Measurements from ENCODE around the gene ACTA1. TPM values are rescaled to one million over a fixed set of nuclear protein-coding genes. Genes with fewer than 3 reads are reported as not detected.
"Not testable (repeated sequence)": the region's sequence is repeated elsewhere in the genome, so short reads cannot be mapped to it uniquely, and the experiment has no call there.

Gene ACTA1
- total and polyA plus RNA-seq, 4 donors: 0.06 to 0.33 (median 0.08) TPM; not detected in 1

- no peaks in the 10 kb centered on the region for H3K9me3 ChIP-seq (ENCODE audit: control insufficient read depth in 4 of 4, low read length in 3 of 4)
- no peaks in the 10 kb centered on the region for H3K4me1 ChIP-seq (ENCODE audit: control insufficient read depth in 4 of 4, insufficient read depth in 4 of 4, low read length in 3 of 4)
- no peak for TF ChIP-seq FOXA1 (IDR thresholded peaks at IDR 0.05)
- TF ChIP-seq EGR1 (IDR thresholded peaks at IDR 0.05; ENCODE audit: low read depth in 2 of 2): no peak
- no peak for TF ChIP-seq ATF3 (IDR thresholded peaks at IDR 0.05)
- TF ChIP-seq GABPA (IDR thresholded peaks at IDR 0.05 in 1 of 2, conservative IDR thresholded peaks at IDR 0.05 in 1 of 2): no peak
- TF ChIP-seq HNF4G (IDR thresholded peaks at IDR 0.05): no peak
- TF ChIP-seq JUND (IDR thresholded peaks at IDR 0.05): no peak
- no peak for TF ChIP-seq YY1 (IDR thresholded peaks at IDR 0.05)
- no peak for TF ChIP-seq HNF4A (conservative IDR thresholded peaks at IDR 0.05)
- no peak for TF ChIP-seq ZBTB33 (IDR thresholded peaks at IDR 0.05)
- TF ChIP-seq RAD21 (IDR thresholded peaks at IDR 0.05): no peak
- no peak for TF ChIP-seq REST (IDR thresholded peaks at IDR 0.05)
- 56% methylated on average over 11 of the region's 11 CpGs for WGBS
- no peaks in the 10 kb centered on the region for H3K36me3 ChIP-seq (ENCODE audit: control insufficient read depth in 4 of 4, insufficient read depth in 3 of 4, low read depth in 1 of 4, low read length in 3 of 4)
- H3K9ac ChIP-seq (ENCODE audit: low read depth in 1 of 2, low read length in 2 of 2): no peak overlapping the region
- no peak overlapping the region for H3K4me3 ChIP-seq (ENCODE audit: low read depth in 1 of 3, low read length in 3 of 3)
- H3K27me3 ChIP-seq (ENCODE audit: control insufficient read depth in 4 of 4, insufficient read depth in 4 of 4, low read length in 3 of 4): no peaks in the 10 kb centered on the region
- H3K27ac ChIP-seq (ENCODE audit: low read depth in 1 of 2, low read length in 2 of 2): no peak overlapping the region
- no peak for DNase-seq (ENCODE audit: low spot score)
Observed at GRCh38 chr1:229396585-229397206, 37.2 kb downstream of the ACTA1 start.

- H3K27me3 ChIP-seq (ENCODE audit: control insufficient read depth in 4 of 4, insufficient read depth in 4 of 4, low read length in 3 of 4); H3K9me3 ChIP-seq (ENCODE audit: control insufficient read depth in 4 of 4, low read length in 3 of 4); H3K4me3 ChIP-seq (ENCODE audit: low read depth in 1 of 3, low read length in 3 of 3): not testable (repeated sequence)
Observed at GRCh38 chr1:229394517-229394916, 39.4 kb downstream of the ACTA1 start.

GRCh38 chr1:229392936-229393335, 41.0 kb downstream of the ACTA1 start:
- WGBS: 75% methylated on average over 4 of the region's 4 CpGs
- no peaks in the 10 kb centered on the region for H3K27me3 ChIP-seq (ENCODE audit: control insufficient read depth in 4 of 4, insufficient read depth in 4 of 4, low read length in 3 of 4)
- TF ChIP-seq JUND (IDR thresholded peaks at IDR 0.05) (no peak), HNF4G (IDR thresholded peaks at IDR 0.05) (no peak), NR2F2 (IDR thresholded peaks at IDR 0.05) (no peak), GABPA (IDR thresholded peaks at IDR 0.05 in 1 of 2, conservative IDR thresholded peaks at IDR 0.05 in 1 of 2) (no peak), MAX (IDR thresholded peaks at IDR 0.05) (no peak), FOXA1 (IDR thresholded peaks at IDR 0.05) (no peak), EGR1 (IDR thresholded peaks at IDR 0.05; ENCODE audit: low read depth in 2 of 2) (no peak), FOXA2 (IDR thresholded peaks at IDR 0.05) (no peak), REST (IDR thresholded peaks at IDR 0.05) (no peak), CTCF (IDR thresholded peaks at IDR 0.05; ENCODE audit: low read depth, low read length, missing input control) (no peak), HNF4A (conservative IDR thresholded peaks at IDR 0.05) (no peak)

More at GRCh38 chr1:229394517-229394916, 39.4 kb downstream of the ACTA1 start:
- H3K27ac ChIP-seq (ENCODE audit: low read depth in 1 of 2, low read length in 2 of 2); DNase-seq (ENCODE audit: low spot score); H3K4me1 ChIP-seq (ENCODE audit: control insufficient read depth in 4 of 4, insufficient read depth in 4 of 4, low read length in 3 of 4); H3K36me3 ChIP-seq (ENCODE audit: control insufficient read depth in 4 of 4, insufficient read depth in 3 of 4, low read depth in 1 of 4, low read length in 3 of 4); H3K9ac ChIP-seq (ENCODE audit: low read depth in 1 of 2, low read length in 2 of 2): not testable (repeated sequence)
- WGBS: 87% methylated on average over 5 of the region's 5 CpGs

More at GRCh38 chr1:229392936-229393335, 41.0 kb downstream of the ACTA1 start:
- Histone ChIP-seq H3K9me3 (ENCODE audit: control insufficient read depth in 4 of 4, low read length in 3 of 4) (peaks cover 0 to 2% (median 0%) of the 10 kb centered on the region in 4 donors), H3K4me3 (ENCODE audit: low read depth in 1 of 3, low read length in 3 of 3) (no peak overlapping the region), H3K27ac (ENCODE audit: low read depth in 1 of 2, low read length in 2 of 2) (no peak overlapping the region), H3K4me1 (ENCODE audit: control insufficient read depth in 4 of 4, insufficient read depth in 4 of 4, low read length in 3 of 4) (no peaks in the 10 kb centered on the region), H3K36me3 (ENCODE audit: control insufficient read depth in 4 of 4, insufficient read depth in 3 of 4, low read depth in 1 of 4, low read length in 3 of 4) (no peaks in the 10 kb centered on the region), H3K9ac (ENCODE audit: low read depth in 1 of 2, low read length in 2 of 2) (no peak overlapping the region)
- no peak for DNase-seq (ENCODE audit: low spot score)
